DLD1 (cell line): ENCODE results near the gene OGN.
"Not testable (repeated sequence)": the region's sequence is repeated elsewhere in the genome, so short reads cannot be mapped to it uniquely, and the experiment has no call there.

Experiments used
- in situ Hi-C: cut with HindIII; loops from 2 replicates; pipeline ENCODE4 v1.10.0; 2017; ENCODE audit warnings: low sequenced_read_pairs

The OGN gene, protein sequence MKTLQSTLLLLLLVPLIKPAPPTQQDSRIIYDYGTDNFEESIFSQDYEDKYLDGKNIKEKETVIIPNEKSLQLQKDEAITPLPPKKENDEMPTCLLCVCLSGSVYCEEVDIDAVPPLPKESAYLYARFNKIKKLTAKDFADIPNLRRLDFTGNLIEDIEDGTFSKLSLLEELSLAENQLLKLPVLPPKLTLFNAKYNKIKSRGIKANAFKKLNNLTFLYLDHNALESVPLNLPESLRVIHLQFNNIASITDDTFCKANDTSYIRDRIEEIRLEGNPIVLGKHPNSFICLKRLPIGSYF

DNA sequence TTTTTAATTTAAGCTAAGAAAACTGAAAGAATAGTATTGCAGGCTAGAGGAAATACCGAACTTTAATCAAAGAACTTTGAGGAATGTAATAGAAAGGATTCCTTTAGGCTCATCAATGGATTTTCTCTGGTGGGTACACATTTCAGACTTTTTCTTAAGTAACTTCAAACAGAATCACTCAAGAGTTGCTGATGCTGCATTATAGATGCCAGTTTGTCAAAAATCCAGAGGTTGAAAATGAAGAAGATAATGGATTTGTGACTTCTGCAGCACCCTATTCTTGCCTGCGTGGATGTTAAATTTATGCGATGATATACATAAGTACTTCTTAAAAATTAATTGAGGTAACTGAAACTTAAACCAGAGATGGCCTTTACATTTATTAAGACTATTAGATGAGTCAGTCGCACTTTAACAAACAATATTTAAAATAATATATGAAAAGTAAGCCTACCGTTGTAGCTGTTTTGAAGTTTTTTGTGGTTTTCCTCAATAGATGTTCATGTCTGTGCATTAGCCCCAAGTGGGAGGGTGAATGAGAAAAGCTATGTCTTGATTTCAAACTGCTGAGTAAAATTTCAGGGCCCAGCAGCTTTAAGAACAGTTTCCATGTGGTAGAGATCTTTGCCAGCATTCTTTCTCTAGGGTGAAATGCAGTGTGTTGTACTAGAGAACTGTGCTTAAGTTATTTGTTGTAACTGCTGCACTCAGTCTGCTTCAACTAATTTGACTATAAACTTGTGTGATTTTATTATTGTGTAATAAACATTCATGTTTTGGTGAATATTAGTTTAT, at the start of gene OGN:
OGN (minus strand) TSS at position 537 of the 795 bp plus-strand sequence. CDS start 1,171 bp downstream, outside the sequence.
- in situ Hi-C loops, result no loop called here

DNA sequence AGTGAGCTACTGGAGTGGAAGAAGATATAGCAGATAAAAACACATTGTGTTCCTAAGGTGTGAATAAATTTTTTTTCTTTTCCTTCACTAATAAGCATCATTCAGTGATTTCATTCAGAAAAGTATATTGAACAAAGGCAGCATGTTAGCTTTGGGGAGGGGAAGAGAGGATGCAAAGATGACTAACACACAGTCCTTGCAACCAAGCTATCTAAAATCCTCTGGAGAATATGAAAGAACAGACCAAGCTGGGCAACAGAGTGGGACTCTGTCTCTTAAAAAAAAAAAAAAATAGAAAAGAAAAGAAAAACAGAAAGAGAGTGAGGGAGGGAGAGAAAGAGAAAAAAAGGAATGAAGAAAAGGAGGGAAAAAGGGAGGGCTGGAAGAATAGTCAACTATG, 42.2 kb upstream of the OGN start:
- in situ Hi-C loops, result no loop called here

DNA sequence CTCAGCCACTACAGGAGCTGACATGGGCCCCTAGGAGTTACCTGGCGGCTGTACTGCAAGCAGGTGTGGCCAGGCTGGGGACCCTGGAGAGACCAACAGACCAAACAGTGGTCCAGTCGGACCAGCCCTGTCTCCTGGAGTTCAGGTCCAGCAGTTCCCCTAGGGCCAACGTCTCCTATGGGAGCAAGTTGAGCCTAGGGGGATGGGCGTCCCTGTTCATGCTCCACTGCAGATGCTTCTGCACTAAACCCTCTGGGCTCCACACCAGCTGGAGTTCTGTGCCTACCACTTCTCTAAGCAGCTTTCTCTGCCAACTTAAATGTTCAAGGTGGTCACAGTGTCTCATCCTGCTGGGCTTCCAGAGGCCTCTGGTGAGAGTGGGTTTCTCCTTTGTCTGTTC, 40.5 kb upstream of the OGN start:
- in situ Hi-C loops, result no loop called here

DNA sequence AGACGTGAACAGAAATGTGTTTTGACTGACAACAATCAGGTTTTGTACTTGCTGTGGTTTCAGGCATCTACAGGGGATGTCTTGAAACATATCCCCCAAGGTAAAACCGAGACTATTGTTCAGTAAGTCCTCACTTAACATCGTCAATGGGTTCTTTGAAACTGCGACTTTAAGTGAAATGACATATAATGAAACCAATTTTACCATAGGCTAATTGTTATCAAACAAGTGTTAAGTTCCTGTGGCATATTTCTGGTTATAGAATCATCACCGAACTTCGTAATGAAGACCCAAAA, 36.3 kb upstream of the OGN start:
- in situ Hi-C loops, result no loop called here

DNA sequence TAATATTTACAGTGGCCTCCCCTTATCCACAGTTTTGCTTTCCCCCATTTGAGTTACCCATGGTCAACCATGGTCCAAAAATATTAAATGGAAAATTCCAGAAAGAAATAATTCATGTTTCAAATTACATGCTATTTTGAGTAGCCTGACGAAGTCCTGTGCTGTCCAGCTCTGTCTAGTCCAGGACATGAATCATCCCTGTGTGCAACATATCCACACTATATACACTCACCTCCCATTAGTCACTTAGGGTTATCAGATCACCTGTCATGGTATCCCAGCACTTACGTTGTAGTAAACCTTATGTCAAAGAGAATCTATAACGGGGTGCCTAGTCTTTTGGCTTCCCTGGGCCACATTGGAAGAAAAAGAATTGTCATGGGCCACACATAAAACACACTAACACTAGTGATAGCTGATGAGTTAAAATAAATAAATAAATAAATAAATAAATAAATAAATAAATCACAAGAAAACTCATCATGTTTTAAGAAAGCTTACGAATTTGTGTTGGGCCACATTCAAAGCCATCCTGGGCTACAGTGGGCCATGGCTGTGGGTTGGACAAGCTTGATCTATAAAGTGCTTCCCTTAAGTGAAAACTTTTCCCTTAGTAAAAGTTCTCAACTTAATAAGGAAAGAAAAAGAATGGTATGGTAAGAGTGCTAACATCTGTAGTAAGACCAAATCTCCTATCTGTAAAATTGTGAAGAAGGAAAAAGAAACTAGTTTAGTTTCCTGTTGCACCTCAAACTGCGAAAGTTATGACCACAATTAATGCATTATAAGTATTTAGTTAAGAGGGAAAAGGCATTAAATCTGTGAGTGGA, 35.8 kb upstream of the OGN start:
- in situ Hi-C loops, result no loop called here

DNA sequence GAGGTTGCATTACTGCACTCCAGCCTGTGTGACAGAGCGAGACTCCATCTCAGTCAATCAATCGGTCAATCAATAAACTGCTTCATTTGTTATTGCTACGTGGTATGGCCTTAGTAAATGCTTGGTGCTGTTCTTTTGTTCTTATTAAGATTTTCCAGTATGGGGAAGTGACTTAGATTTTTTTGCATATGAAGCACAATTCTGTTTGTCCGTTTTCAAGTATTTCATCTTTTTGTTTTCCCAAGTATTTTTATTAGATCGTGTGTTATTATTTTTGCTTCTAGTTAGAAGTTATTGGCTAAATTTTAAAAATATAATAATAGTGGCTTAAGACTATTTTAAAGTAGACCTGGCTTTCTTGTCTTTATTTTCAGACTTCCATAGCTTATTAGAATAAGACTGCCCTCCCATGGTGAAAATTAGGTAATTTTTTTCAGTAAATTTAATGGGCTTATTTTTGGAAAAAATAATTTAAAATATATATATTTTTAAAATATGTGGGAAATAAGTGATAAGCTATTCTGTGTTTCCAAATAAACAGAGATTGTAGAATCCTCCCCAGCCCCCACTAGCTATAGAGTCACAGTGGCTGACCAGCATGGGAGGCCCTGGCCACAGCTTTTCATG, 34.6 kb upstream of the OGN start:
- in situ Hi-C loops, result no loop called here

DNA sequence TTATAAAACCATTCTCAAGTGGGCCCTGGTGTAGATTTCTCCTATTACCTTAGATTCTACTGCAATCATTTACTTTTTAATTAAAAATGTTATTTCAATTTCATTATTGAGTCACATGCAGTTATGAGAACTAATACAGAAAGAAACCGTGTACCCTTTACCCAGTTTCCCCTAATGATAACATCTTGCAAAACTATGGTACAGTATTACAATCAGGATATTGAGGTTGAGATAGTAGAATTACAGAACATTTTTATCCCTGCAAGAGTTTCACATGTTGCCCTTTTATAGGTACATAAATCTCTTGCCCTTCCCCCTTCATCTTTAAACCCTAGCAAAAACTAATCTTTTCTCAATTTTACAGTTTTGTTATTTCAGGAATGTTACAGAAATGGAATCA, 30.9 kb upstream of the OGN start:
- in situ Hi-C loops, result no loop called here

DNA sequence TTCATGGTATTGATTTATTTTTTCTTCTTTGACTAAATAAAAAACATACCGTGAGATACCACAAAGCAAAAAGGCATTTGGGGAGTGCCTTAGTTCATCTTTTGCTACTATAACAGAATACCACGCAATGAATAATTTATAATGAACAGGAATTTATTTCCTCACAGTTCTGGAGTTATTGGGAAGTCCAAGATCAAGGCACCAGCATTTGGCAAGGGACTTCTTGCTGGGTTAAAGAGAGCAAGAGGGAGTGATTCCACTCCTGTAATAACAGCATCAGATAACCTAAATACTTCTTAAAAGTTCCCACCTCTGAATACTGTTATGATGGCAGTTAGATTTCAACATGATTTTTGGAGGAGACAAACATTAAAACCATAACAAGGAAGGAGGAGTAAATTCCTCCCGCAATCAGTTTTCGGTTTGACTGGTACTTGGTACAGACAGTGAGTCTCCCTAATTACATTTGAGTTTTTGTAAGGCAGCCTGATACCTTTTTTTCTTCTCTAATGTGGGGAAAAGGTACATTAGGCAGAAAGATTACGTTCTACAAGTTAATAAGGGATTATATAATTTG, 28.7 kb upstream of the OGN start:
- in situ Hi-C loops, result no loop called here

DNA sequence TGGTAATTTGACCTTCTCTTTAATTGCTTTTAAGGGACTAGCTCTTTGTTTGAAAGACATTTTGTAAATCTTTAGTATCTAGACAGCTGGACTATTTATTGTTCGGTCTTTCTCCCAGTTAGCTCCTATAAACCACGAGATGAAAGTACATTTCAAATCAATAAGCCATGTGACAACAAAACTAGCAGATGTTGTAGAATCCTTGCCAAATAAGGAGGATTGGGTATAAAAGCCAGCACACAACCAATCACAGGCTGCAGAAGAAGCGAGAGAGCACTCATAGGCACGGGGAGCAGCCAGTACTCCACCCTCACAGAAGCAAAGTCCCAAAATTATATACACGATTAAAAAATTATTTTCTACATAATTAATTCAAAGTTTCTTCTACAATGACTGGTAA, 28.0 kb upstream of the OGN start:
- in situ Hi-C loops, result no loop called here

DNA sequence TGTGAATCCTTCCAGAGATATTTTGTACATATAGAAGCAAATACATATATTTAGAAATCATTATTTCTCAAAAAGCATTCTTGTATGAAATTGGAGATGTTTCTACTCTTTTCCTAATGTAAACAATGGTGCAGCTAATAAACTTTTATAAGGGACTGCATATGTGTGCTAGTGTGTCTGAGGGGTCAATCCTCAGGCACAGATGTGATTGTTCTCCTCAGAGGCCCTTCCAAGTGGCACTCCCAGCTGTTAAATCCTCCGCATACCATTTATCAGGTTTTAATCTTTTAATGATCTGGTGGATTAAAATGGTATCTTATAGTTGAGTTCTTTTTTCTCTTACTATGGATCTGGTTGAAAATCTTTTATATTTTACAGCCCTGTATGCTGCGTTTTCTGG, 25.5 kb upstream of the OGN start:
- in situ Hi-C loops, result no loop called here

DNA sequence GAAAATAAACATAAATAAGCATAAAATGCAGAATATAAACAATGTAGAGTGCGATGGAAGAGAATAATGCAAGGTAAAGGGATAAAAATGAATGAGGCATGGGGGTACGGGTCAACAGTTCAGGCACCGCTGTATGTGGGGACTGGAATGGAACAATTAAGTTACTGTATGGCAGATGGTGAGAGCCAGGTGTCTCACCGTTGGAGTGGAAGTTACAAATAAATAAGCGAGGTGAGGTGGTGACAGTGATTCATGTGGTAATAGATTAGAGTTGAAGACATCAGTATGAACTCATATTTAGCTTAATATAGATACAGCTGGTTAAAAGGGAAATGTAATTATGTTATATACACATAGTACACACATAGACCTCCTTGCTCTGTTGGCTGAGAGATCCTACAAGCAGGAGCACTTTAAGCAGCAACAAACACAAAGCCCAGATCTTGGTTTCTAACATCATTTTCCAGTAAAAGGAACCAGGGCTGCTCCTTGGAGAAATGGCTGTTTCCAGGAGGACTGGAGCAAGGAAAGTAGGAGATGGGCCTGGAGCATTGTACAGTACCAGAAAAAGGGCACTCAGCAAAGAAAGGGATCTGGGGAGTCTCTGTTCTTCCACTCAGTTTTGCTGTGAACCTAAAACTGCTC, 22.2 kb upstream of the OGN start:
- in situ Hi-C loops, result no loop called here

DNA sequence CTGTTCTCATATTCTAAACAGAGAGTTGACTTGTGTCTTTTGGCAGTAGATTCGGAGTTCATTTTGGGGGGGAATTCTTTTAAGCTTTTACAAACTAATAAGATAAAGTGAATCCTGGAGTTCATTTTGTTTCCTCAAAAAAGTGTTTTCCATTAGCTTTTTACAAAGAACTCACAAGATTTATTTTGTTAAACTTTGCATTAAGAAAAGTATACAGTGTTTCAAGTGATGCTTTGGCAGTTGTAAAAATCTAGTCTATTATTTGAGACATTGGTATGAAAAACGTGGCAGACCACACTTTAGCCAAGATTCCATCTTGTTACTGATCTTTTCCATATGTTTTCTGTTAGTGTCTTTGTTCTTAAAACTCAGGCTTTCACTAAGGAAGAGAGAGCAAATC, 21.1 kb upstream of the OGN start:
- in situ Hi-C loops, result no loop called here

DNA sequence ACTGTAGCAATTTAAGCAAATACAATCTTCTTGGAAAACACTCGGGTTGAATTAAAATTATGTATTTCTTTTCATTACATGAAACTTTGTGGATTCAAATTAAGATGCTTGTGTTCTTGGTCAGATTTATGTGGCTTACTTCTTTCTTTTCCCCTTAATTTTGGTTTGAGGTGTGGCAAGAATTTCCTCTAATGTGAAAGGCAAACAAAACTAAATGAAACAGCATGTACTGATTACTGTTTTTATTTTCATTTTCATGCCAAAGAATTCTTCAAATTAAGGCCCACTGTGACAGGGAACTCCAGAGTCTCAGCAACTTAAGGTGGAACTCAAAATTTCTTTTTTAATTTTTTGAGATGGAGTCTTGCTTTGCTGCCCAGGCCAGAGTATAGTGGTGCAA, 20.0 kb upstream of the OGN start, which contains the start of gene OMD:
OMD (minus strand) TSS at position 132 of the 400 bp plus-strand sequence. CDS start 6,913 bp downstream, outside the sequence.
- in situ Hi-C loops, result no loop called here

DNA sequence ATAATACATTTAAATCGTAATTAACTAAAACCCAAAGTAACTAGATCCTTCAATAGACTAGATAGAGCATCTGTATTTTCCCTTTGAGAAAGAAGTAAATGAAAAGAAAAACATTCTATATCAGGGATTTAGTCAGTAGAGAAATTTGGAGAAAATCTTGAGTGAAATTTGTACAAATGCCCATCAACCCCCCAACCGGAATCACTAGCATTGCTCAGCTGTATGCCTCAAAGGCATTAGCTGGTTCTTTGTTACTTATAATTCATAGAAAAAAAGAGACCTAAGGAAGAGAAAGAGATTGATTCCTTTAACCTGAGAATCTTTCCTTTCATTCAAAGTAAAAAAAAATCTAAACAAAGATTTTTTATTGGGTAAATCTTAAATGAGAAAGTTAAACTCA, 19.2 kb upstream of the OGN start:
- in situ Hi-C loops, result no loop called here

DNA sequence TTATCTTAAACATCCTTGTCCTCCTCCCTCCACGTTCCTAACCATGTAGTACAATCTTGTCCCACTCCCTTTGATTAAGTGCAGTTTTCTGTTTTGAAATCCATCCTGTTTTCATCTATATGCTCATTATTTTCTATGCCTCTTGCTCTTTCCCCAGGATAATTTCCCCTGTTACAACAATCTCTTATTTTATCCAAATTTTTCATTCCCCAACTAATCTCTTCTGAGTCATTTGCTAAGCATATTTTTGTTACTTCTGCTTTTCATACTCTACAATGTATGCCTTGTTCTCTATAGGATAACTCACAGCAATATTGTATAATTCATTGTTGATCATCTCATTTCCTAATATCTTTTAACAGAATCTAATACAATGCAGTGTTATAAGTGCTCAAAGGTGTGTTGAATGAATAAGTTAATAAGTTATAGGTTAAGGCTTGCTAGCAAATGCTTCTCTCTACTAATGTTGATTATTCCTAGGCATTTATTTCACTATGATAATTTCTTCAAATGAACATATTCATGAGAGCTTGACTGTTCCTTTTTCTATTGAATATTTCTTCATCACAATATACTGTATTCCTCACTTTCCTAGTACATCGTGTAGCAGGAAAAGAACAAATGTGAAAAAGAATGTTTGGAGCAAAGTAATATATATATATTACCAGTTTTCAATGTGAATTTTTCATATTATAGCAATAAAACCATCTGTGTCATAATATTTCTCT, 18.4 kb upstream of the OGN start:
- in situ Hi-C loops, result no loop called here

DNA sequence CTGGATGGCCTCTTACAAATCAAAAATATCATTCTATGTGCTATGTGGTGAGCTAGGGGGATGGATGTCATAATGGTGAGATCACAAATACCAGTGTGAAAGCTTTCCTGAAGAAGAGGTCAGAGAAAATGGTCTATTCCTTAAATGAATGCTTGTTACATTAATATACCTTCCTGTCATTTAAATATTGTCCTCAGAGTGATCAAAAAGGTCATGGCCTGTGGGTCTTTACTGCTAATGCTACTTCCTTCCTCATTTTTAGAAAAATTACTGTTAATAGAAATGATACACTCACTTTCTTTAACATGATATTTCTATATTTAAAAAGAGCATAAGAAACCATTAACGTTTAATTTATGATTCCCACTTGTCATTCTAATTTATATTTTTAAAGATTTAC, 10.2 kb upstream of the OGN start:
- in situ Hi-C loops, result no loop called here

DNA sequence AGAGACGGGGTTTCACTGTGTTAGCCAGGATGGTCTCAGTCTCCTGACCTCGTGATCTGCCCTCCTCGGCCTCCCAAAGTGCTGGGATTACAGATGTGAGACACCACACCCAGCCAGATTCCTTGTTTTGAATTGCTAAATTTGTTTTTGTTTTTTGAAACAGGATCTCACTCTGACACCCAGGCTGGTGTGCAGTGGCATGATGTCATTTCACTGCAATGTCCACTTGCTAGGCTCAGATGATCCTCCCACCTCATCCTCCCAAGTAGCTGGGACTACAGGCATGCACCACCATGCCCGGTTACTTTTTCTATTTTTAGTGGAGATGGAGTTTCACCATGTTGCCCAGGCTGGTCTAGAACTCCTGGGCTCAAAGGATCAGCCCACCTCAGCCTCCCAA, 6.8 kb upstream of the OGN start:
- in situ Hi-C loops, result not testable (repeated sequence)

DNA sequence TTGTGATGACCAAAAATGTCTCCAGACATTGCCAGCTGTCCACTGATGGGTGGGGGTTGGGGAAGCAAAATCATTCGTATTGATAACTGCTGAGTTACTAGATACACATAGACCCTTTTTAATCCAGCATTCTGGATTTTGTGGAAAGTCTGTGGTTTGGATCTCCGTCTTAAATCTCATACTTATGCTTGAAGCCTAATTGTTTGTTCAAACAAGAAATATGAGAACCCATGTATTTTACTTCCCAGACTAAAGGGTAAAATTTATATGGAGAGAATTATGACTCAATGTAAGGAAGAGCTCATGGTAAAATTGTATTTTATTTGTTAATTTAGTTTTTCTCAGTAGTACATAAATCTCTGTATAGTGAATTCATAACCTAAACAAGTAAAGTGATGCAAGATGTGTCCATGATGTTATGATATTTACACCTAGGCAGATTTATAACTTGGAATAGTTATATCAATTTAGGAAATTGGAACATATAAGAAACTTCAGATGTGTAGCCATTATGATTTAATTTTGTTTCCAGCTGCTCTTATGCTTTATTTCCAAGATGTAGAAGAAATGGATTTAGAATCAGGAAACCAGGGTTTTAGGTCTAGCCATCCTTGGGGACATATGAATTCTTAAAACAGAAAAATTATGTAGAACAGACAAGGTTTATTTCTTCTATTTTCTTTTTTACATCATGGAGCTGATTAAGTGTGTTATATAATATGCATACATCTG, 4.5 kb upstream of the OGN start:
- in situ Hi-C loops, result no loop called here

DNA sequence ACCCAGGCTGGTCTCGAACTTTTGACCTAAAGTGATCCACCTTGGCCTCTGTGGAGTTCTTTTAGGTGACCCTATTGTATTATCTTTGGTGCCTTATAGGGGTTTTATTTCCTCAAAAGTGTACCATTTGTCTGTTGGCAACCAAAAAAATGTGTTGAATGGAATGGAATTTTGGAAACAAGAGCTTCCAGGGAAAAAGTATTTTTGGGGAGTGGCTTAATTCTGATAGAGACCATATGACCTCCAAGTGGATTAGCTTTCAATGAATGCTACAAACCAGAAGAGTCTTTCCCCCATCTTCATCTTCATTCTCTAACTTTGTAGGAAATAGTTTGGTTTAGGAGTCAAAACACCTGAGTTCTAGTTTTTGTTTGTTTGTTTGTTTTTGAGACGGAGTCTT, 3.4 kb upstream of the OGN start:
- in situ Hi-C loops, result no loop called here
